ENCODE data around the gene TSPAN11. TPM values are rescaled to one million over a fixed set of nuclear protein-coding genes. Genes with fewer than 3 reads are reported as not detected.
A peak's percentile ranks its signal among the peaks of the same experiment; 100 is the strongest.

TSPAN11 gene
- total RNA-seq, 1 donor from 2014 or later = 12.4 TPM

- DNase-seq (ENCODE audit: low read depth) (no peak), FAIRE-seq (no peak)
- no peak overlapping the region for H3K27ac ChIP-seq (ENCODE audit: low read depth, low read length)
- no peak overlapping the region for H3K4me2 ChIP-seq (ENCODE audit: low read length)
- H3K27me3 ChIP-seq (ENCODE audit: insufficient read depth, low read length) = no peaks in the 10 kb centered on the region
- Mint-ChIP-seq H3K36me3 (ENCODE audit: low read depth, unreplicated experiment) (no peaks in the 10 kb centered on the region), H3K4me3 (ENCODE audit: unreplicated experiment) (no peak overlapping the region), H3K4me1 (ENCODE audit: low read depth, unreplicated experiment) (peaks cover 1% of the 10 kb centered on the region), H3K9me3 (ENCODE audit: unreplicated experiment) (no peaks in the 10 kb centered on the region), H3K27ac (ENCODE audit: unreplicated experiment) (no peak overlapping the region), H3K27me3 (ENCODE audit: low read depth, unreplicated experiment) (peaks cover 50% of the 10 kb centered on the region)
- H3K79me2 ChIP-seq (ENCODE audit: insufficient read depth, low read length) = no peaks in the 10 kb centered on the region
- no peaks in the 10 kb centered on the region for H3K36me3 ChIP-seq (ENCODE audit: insufficient read depth, low read length)
- H2AFZ ChIP-seq (ENCODE audit: low read depth, low read length) = no peak overlapping the region
- H3K4me1 ChIP-seq (ENCODE audit: insufficient read depth, low read length) = no peaks in the 10 kb centered on the region
- no peaks in the 10 kb centered on the region for H3K9me3 ChIP-seq (ENCODE audit: insufficient read depth, low read depth, low read length)
- no peak overlapping the region for H3K9ac ChIP-seq (ENCODE audit: low read length)
- TF ChIP-seq EZH2 (IDR thresholded peaks at IDR 0.05; ENCODE audit: insufficient read depth, low read length) (no peak), CTCF (IDR thresholded peaks at IDR 0.05; ENCODE audit: insufficient read depth, low read depth, low read length) (no peak)
- H4K20me1 ChIP-seq (ENCODE audit: insufficient read depth, low read length) = no peaks in the 10 kb centered on the region
- H3K4me3 ChIP-seq (ENCODE audit: insufficient read depth, low read depth, low read length) = no peak overlapping the region
Measured at GRCh38 chr12:30979371-30980259, 53.1 kb downstream of the TSPAN11 start.

DNA sequence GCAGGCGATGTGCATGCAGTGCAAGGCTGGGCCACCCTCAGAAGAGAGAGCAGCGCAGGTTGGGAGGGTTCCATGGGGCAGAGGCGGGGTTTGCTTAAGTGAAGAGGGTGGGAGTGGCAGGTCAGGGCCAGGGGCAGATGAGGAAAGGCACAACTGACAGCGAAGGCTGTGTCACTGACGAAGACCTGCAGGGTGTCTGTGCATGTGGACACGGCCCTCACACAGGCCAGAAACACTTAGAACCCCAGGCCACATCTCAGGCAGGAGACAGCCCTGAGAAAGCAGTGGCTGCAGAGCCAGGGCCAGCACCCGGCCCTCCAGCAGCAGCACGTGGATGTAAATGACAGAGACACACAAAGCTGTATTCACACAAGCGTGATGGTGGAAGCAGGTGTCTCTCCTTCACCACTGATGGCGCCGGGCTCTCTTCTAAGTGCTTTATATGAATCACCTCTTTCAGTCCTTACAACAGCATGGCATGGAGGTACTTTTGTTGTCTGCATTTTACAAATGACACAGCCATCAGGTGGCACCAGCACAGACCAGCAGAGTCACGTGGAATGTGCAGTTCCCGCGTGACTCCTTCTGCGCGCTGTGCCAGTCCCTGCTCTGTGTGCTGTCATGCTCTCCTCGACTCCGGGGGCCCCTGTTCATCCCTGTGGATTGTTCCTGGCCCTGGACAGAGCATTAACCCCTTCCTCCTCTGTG is 54.6 kb downstream of the TSPAN11 start:
- no peaks in the 10 kb centered on the region for H3K27me3 ChIP-seq (ENCODE audit: insufficient read depth, low read length)
- FAIRE-seq (no peak), DNase-seq (ENCODE audit: low read depth) (no peak)
- no peaks in the 10 kb centered on the region for H3K79me2 ChIP-seq (ENCODE audit: insufficient read depth, low read length)
- no peaks in the 10 kb centered on the region for H3K4me1 ChIP-seq (ENCODE audit: insufficient read depth, low read length)
- H3K9ac ChIP-seq (ENCODE audit: low read length) = no peak overlapping the region
- H3K9me3 Mint-ChIP-seq (ENCODE audit: unreplicated experiment) = no peaks in the 10 kb centered on the region
- H3K36me3 ChIP-seq (ENCODE audit: insufficient read depth, low read length) = no peaks in the 10 kb centered on the region
- no peak overlapping the region for H3K4me2 ChIP-seq (ENCODE audit: low read length)
- H3K27ac ChIP-seq (ENCODE audit: low read depth, low read length) = no peak overlapping the region
- H3K4me1 Mint-ChIP-seq (ENCODE audit: low read depth, unreplicated experiment) = peaks cover 1% of the 10 kb centered on the region
- H2AFZ ChIP-seq (ENCODE audit: low read depth, low read length) = no peak overlapping the region
- H3K27me3 Mint-ChIP-seq (ENCODE audit: low read depth, unreplicated experiment) = peaks cover 40% of the 10 kb centered on the region
- no peaks in the 10 kb centered on the region for H3K9me3 ChIP-seq (ENCODE audit: insufficient read depth, low read depth, low read length)
- peak overlapping the region; percentile 91 for H3K27ac Mint-ChIP-seq (ENCODE audit: unreplicated experiment)
- H3K36me3 Mint-ChIP-seq (ENCODE audit: low read depth, unreplicated experiment) = no peaks in the 10 kb centered on the region
- H3K4me3 ChIP-seq (ENCODE audit: insufficient read depth, low read depth, low read length) = no peak overlapping the region
- H3K4me3 Mint-ChIP-seq (ENCODE audit: unreplicated experiment) = no peak overlapping the region
- TF ChIP-seq CTCF (IDR thresholded peaks at IDR 0.05; ENCODE audit: insufficient read depth, low read depth, low read length) (no peak), EZH2 (IDR thresholded peaks at IDR 0.05; ENCODE audit: insufficient read depth, low read length) (no peak)
- no peaks in the 10 kb centered on the region for H4K20me1 ChIP-seq (ENCODE audit: insufficient read depth, low read length)

Measured in astrocyte (in vitro differentiated cells and primary cell).